Camera-type eye (tissue), 1 donor: ENCODE data around the gene ZFYVE9. TPM values are rescaled to one million over a fixed set of nuclear protein-coding genes. Genes with fewer than 3 reads are reported as not detected.

Experiments used
- total RNA-seq: library from RNA; depleted of rRNA; stranded (reverse); fragments of >200 nt; gene quantifications from one replicate; pipeline ENCODE4 v1.2.3, GENCODE V29; 2014

ZFYVE9 gene, protein sequence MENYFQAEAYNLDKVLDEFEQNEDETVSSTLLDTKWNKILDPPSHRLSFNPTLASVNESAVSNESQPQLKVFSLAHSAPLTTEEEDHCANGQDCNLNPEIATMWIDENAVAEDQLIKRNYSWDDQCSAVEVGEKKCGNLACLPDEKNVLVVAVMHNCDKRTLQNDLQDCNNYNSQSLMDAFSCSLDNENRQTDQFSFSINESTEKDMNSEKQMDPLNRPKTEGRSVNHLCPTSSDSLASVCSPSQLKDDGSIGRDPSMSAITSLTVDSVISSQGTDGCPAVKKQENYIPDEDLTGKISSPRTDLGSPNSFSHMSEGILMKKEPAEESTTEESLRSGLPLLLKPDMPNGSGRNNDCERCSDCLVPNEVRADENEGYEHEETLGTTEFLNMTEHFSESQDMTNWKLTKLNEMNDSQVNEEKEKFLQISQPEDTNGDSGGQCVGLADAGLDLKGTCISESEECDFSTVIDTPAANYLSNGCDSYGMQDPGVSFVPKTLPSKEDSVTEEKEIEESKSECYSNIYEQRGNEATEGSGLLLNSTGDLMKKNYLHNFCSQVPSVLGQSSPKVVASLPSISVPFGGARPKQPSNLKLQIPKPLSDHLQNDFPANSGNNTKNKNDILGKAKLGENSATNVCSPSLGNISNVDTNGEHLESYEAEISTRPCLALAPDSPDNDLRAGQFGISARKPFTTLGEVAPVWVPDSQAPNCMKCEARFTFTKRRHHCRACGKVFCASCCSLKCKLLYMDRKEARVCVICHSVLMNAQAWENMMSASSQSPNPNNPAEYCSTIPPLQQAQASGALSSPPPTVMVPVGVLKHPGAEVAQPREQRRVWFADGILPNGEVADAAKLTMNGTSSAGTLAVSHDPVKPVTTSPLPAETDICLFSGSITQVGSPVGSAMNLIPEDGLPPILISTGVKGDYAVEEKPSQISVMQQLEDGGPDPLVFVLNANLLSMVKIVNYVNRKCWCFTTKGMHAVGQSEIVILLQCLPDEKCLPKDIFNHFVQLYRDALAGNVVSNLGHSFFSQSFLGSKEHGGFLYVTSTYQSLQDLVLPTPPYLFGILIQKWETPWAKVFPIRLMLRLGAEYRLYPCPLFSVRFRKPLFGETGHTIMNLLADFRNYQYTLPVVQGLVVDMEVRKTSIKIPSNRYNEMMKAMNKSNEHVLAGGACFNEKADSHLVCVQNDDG (N-terminal part only)
- 76.0 TPM for total RNA-seq

DNA sequence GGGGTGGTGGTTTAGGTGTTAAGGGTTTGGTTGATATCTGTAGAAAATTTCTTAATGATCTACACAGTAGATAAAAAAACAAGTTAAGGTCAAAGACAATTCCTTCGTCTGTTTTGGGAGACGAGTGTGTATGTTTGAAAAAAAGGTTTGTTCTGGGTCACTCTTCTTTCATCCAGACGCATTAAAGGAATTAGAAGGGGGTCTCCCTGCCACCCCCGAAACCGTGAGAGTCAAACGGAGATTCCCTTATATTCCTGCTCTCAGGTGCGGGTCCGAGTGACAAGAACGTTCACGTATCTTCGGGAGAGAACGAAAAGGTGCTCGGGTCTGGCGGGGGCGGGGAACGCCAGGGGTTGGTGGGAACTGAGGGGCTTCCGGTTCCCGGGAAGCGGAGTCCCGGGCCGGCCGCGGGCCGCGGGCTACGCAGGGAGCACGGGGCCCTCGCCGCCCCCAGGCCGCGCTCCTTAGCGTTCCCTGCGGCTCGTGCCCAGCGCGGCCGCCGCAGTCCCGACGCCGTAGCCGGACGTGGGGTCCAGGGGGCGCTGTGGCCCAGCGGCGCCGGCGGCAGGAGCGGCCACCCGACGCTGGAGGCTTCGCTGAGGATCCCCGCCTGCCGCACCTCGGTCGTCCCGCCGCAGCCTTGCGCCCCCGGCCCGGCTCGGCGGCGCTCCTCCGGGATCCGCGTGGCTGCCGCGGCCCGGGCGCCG is at the start of gene ZFYVE9:
ZFYVE9 (plus strand) TSS at position 577 of the 707 bp plus-strand sequence. CDS start 91,118 bp downstream, outside the sequence.

GRCh38 chr1:52365746-52366516 is 224.0 kb downstream of the ZFYVE9 start, which contains the start of gene CC2D1B:
Gene CC2D1B, minus strand, starts transcription at chr1:52366205. Its CDS starts 1,585 bp downstream, at chr1:52364620.

Other genes with a start within 250 kb of the ZFYVE9 start
- 12.0 TPM for gene RAB3B, start 151.4 kb upstream of the ZFYVE9 start, total RNA-seq
- 10.9 TPM for gene KTI12, start 108.3 kb upstream of the ZFYVE9 start, total RNA-seq
- gene TXNDC12, start 86.9 kb upstream of the ZFYVE9 start, total RNA-seq, result 25.7 TPM
- gene BTF3L4, start 85.8 kb upstream of the ZFYVE9 start, total RNA-seq, result 80.2 TPM
- 20.3 TPM for gene CC2D1B, start 224.1 kb downstream of the ZFYVE9 start, total RNA-seq